Embryonic facial prominence (tissue), 1 donor: ENCODE results near the gene SENP8.

Source experiments
- DNase-seq: peaks from one replicate; pipeline ENCODE4 v3.0.0-alpha.2; 2016; ENCODE audit errors: extremely low spot score

The SENP8 gene

GRCh38 chr15:72175186-72176044 is 57.2 kb downstream of the SENP8 start:
- no peak for DNase-seq

- DNase-seq, result no peak
Measured at GRCh38 chr15:72176159-72176558, 58.0 kb downstream of the SENP8 start.

- DNase-seq, result no peak
Measured at GRCh38 chr15:72176743-72177142, 58.5 kb downstream of the SENP8 start.

DNA sequence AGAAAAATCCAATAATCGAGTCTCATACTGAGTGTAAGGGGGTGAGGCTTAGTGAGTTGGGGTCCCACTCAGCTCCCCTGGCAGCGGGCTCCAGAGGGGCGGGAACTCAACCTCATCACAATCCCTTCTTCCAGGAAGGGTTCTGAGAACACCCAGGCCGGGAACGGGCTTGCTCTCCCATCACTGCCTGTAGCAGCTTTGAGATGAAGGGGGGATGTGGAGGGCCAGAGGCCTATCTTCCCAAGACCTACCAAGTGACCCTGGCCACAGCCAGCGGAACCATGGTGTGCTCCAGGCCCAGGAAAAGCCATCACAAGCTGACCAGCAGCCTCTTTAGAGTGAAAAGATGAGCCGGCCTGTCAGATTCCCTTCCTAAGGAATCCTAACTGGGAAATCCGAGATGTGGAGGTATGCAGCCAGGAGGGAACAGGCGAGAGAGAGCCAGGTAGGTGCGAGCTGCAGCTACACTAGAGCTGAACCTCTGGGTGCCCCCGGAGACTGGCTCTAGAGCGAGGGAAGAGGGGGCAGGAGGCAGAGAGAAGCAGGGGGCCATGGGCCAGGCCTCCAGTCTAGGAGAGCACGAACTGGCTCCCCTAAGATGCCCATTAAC is 60.9 kb downstream of the SENP8 start:
- DNase-seq, result no peak

GRCh38 chr15:72179950-72180581 is 61.9 kb downstream of the SENP8 start:
- no peak for DNase-seq

DNA sequence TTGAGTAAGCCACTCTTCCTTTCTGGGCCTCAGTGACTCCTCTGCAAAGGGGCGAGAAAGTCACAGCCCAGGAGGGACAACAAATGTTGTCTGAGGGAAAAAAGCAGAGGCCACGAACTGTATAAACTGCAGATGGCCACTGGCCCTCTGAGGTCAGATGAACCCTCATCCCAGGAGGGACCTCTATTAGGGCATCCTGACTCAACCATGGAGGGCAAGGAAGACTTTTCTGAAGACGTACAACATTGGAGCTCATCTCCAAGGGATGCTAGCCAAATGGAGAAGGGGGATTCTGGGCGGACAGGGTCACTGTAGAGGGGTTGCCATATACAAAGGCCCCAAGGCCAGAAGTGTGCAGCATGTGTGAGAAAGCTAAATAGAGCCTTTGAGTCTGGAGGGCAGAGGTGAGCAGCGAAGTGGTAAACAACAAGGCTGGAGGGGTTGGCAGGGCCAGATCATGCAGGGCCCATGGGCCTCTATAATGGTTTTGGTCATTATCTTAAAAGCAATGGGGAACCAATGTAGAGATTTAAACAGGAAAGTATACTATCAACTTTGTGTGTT is 62.6 kb downstream of the SENP8 start:
- DNase-seq, result no peak

DNA sequence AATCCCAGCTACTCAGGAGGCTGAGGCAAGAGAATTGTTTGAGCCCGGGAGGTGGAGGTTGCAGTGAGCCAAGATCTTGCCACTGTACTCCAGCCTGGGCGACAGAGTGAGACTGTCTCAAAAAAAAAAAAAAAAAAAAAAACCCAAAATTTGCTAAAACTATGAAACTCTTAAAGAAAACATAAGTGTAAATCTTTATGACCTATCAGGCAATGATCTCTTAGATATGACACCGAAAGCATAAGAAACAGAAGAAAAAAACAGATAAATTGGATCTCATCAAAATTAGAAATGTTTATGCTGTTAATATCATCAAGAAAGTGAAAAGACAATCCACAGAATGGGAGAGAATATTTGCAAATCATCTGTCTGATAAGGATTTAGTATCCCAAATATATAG is 64.0 kb downstream of the SENP8 start:
- no peak for DNase-seq

DNA sequence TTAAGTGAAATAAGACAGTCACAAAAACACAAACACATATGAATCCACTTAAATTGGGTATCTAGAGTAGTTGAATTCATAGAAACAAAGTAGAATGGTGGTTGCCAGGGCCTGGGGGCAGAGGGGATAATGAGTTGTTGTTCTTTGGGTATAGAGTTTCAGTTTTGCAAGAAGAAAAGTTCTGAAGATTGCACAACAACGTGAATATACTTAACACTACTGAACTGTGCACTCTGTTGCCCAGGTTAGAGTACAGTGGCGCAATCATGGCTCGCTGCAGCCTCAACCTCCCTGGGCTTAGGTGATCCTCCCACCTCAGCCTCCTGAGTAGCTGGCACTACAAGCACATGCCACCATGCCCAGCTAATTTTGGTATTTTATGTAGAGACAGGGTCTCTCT is 64.5 kb downstream of the SENP8 start:
- DNase-seq, result no peak

- no peak for DNase-seq
Measured at GRCh38 chr15:72183781-72184164, 65.6 kb downstream of the SENP8 start.

DNA sequence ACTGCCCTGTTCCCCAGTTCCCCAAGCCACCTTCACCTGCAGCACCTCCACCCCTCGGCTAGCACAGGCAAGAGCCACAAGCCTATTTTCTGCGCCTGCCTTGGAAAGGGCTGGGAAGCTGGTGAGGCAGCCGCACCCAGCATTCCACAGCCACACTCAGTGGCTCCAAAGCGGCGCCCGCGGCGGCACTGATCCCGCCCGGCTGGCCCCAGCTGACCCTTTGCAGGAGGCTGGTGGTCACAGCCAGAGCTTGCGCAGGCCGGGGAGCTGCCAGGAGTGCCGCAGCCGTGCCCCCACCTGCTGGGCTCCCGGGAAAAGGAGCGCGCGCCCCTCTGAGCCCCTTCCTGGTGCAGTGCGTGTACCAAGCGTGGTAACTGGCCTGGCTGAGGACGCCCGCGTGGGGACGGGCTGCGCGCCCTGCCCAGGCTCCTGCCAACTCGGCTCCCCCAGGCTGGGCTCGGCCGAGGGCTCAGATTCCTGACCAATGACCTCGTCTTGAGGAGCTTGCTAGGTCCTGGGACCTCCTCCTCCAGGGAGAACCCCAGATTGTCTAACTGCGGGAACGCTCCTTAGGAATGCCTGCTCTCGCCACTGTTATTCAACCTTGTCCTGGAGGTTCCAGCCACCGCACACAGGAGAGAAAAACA is 66.1 kb downstream of the SENP8 start:
- DNase-seq, result no peak

DNA sequence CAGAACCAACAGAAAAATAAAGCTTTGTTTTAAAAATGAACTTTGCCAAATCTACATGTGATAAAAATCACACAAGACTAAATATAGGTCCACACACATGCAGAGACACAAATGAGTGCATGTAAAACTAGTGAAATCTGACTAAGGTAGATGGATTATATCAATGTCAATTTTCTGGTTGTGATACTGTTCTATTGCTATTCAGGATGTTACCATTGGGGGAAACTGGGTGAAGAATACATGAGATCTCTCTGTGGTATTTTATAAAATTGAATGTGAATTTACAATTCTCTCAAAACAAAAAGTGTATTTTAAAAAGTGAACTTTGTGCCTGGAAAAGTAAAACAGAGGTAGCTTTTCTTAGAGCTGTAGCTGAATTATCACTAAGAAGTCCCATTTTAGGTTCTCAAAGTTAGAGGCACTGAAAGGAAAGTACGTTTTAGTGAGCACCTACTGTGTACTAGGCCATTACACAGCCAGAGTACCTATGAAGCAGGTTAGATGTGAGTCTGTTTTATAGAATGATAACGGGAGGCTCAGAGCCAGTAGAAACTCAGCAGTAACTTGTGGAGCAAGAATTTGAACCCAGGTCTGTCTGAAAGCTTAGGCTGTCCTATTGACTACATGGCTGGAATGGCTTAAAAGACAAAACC is 71.2 kb downstream of the SENP8 start:
- DNase-seq, result no peak

- DNase-seq, result no peak
Measured at GRCh38 chr15:72192416-72192815, 74.2 kb downstream of the SENP8 start.
